ENCODE measurements around the gene LRRC3. TPM values are rescaled to one million over a fixed set of nuclear protein-coding genes. Genes with fewer than 3 reads are reported as not detected.

Gene LRRC3
- 0.99 and 1.2 TPM in 2 replicates for total RNA-seq

DNA sequence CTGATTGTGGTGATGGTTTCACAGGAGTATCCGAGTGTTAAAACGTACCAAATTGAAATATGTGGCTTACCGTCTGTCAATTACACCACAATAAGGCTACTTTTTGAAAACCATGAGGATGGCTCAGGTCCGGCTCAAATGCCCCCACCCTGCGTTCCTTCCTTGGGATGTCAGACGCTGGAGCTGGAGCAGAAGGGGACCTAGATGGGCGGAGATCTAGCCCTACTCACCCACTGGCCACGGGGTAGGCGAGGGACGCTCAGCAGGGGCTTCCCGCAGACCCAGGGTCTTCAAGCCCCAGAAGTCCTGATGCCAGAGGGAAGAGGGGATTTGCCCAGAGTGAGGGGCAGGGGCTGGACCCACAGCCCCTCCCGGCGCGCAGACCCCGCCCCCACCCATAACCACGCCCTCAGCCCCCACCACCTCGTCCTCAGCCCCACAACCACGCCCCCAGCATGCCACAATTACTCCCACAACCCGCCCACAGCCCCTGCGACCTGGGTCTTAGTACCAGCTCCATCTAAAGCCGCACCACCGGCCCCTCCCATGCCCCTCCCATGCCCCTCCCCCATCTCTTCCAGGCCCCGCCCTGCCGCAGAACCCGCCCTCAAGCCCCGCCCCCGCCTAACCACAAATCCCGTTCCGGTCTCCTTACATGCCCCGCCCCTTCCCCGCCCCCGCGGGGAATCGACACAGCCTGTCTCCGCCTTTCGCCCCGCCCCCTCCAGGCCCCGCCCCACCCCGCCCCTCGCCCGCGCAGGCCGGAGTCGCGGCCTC, at the start of gene LRRC3:
Gene LRRC3, plus strand, starts transcription at position 764 of the 777 bp plus-strand sequence. CDS start 1,135 bp downstream, outside the sequence.

Other genes with a start within 250 kb of the LRRC3 start
- gene ICOSLG, start 214.6 kb upstream of the LRRC3 start, total RNA-seq: 0.54 and 1.3 TPM in 2 replicates
- not detected in 2 replicates for gene DNMT3L, start 193.6 kb upstream of the LRRC3 start, total RNA-seq
- gene AIRE, start 169.6 kb upstream of the LRRC3 start, total RNA-seq: under 0.01 TPM in 1 of 2 replicates, not detected in the other
- gene PFKL, start 155.5 kb upstream of the LRRC3 start, total RNA-seq: 240 and 386 TPM in 2 replicates
- gene CFAP410, start 116.1 kb upstream of the LRRC3 start, total RNA-seq: 4.9 and 6.1 TPM in 2 replicates
- under 0.01 and 0.18 TPM in 2 replicates for gene TRPM2, start 101.9 kb upstream of the LRRC3 start, total RNA-seq
- not detected in 2 replicates for gene KRTAP10-1, start 84.7 kb downstream of the LRRC3 start, total RNA-seq
- not detected in 2 replicates for gene KRTAP10-2, start 96.0 kb downstream of the LRRC3 start, total RNA-seq
- gene KRTAP10-3, start 103.3 kb downstream of the LRRC3 start, total RNA-seq: not detected in 2 replicates
- gene KRTAP10-4, start 118.2 kb downstream of the LRRC3 start, total RNA-seq: not detected in 2 replicates
- gene KRTAP10-5, start 125.1 kb downstream of the LRRC3 start, total RNA-seq: not detected in 2 replicates
- gene KRTAP10-6, start 137.0 kb downstream of the LRRC3 start, total RNA-seq: not detected in 2 replicates
- gene KRTAP10-7, start 145.1 kb downstream of the LRRC3 start, total RNA-seq: not detected in 2 replicates
- gene KRTAP10-8, start 156.6 kb downstream of the LRRC3 start, total RNA-seq: not detected in 2 replicates
- not detected in 2 replicates for gene KRTAP10-9, start 171.6 kb downstream of the LRRC3 start, total RNA-seq
- not detected in 2 replicates for gene KRTAP10-10, start 181.8 kb downstream of the LRRC3 start, total RNA-seq
- not detected in 2 replicates for gene KRTAP10-11, start 190.9 kb downstream of the LRRC3 start, total RNA-seq
- gene KRTAP12-4, start 199.1 kb downstream of the LRRC3 start, total RNA-seq: not detected in 2 replicates
- gene KRTAP12-3, start 202.4 kb downstream of the LRRC3 start, total RNA-seq: not detected in 2 replicates
- not detected in 2 replicates for gene KRTAP12-2, start 211.4 kb downstream of the LRRC3 start, total RNA-seq
- gene KRTAP12-1, start 226.7 kb downstream of the LRRC3 start, total RNA-seq: not detected in 2 replicates
- gene KRTAP10-12, start 241.7 kb downstream of the LRRC3 start, total RNA-seq: not detected in 2 replicates